ENCODE measurements around the gene LCN10.

- TF ChIP-seq POLR2AphosphoS5 (IDR thresholded peaks at IDR 0.05; ENCODE audit: insufficient read depth in 1 of 2, low read depth in 1 of 2) (no peak), POLR2A (IDR thresholded peaks at IDR 0.05) (no peak)
These were observed 44.0 kb downstream of the LCN10 start for GRCh38 chr9:136698635-136699246.

All from vagina (tissue), 2 donors.